DMS53 (cell line): ENCODE results near the gene SIK3.

Source experiments
- DNase-seq: peaks from one replicate; lab custom pipeline; 2025; lab: John Stamatoyannopoulos, UW

SIK3 gene

GRCh38 chr11:116793772-116794097, 304.5 kb downstream of the SIK3 start:
- peak; percentile 25 for DNase-seq
